HCT116 (cell line): Measurements from ENCODE around the gene DIP2B.

Experiments used
- REST ChIP-seq: IDR thresholded peaks from 2 replicates; pipeline ENCODE4 v1.6.1; 2012; ENCODE audit warnings: low read depth
- SP1 ChIP-seq: IDR thresholded peaks from 2 replicates; pipeline ENCODE4 v1.6.1; 2012; ENCODE audit warnings: low read depth
- TF ChIP-seq, protein P1 (sequence below), 3 experiments: fragments of 200-600 bp in 1 of 3; sonication (generic) in 1 of 3; IDR thresholded peaks in 2 of 3; conservative IDR thresholded peaks in 1 of 3; 2 replicates each; pipeline ENCODE4 v1.5.1; 2012 to 2017; ENCODE audit warnings: low read depth in 2 of 3, low read length in 2 of 3, antibody characterized with exemption in 1 of 3, borderline replicate concordance in 1 of 3, control low read depth in 1 of 3, mild to moderate bottlenecking in 1 of 3, mixed read lengths in 1 of 3, mixed run types in 1 of 3, moderate library complexity in 1 of 3; ENCODE audit not compliant: insufficient read depth in 1 of 3

DNA sequence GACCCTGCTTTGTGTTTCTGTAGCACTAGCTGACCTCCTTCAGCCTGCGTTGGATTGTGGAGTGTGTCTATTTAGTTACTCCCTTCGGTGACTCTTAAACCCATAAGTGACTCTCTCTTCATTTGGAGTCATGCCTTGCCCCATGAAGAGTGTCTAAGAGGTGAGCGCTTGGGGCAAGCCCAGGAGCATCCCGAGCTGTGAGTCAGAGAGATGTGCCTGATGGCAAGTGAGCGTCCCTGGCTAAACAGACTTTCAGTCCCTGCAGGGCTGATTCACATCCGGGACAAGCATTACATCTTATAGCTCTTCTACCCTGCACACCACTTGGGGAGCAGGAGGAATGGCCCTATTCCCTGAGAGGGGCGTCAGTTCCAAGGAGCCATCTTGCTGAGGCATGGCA, 234.8 kb downstream of the DIP2B start:
- TF ChIP-seq SP1, result no peak
- TF ChIP-seq REST, result no peak
- TF ChIP-seq, protein P1, sequence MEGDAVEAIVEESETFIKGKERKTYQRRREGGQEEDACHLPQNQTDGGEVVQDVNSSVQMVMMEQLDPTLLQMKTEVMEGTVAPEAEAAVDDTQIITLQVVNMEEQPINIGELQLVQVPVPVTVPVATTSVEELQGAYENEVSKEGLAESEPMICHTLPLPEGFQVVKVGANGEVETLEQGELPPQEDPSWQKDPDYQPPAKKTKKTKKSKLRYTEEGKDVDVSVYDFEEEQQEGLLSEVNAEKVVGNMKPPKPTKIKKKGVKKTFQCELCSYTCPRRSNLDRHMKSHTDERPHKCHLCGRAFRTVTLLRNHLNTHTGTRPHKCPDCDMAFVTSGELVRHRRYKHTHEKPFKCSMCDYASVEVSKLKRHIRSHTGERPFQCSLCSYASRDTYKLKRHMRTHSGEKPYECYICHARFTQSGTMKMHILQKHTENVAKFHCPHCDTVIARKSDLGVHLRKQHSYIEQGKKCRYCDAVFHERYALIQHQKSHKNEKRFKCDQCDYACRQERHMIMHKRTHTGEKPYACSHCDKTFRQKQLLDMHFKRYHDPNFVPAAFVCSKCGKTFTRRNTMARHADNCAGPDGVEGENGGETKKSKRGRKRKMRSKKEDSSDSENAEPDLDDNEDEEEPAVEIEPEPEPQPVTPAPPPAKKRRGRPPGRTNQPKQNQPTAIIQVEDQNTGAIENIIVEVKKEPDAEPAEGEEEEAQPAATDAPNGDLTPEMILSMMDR (IDR thresholded peaks at IDR 0.05 in 2 of 3, conservative IDR thresholded peaks at IDR 0.05 in 1 of 3; ENCODE audit: borderline replicate concordance in 1 of 3, insufficient read depth in 1 of 3, low read depth in 2 of 3, low read length in 2 of 3), result no peak
